CD14-positive monocyte (primary cell): Measurements from ENCODE around the gene MAML3. TPM values are rescaled to one million over a fixed set of nuclear protein-coding genes. Genes with fewer than 3 reads are reported as not detected.

Source experiments
- DNase-seq, 3 donors: peaks; one replicate each; pipeline ENCODE4 v3.0.0-alpha.2; 2011 to 2022
- H2AFZ ChIP-seq: 2 replicates; pipeline ENCODE4 v1.6.0; 2012; ENCODE audit warnings: mild to moderate bottlenecking, low read depth, low read length, inconsistent platforms; ENCODE audit not compliant: insufficient read depth, poor library complexity, severe bottlenecking
- H3K27ac ChIP-seq, 2 donors: 1 replicate in 1 of 2; 2 replicates in 1 of 2; pipeline ENCODE4 v1.5.1; 2012 to 2013; ENCODE audit warnings: low read length in 2 of 2, control low read depth in 1 of 2, inconsistent platforms in 1 of 2, low read depth in 1 of 2, mild to moderate bottlenecking in 1 of 2
- H3K27me3 ChIP-seq, 2 donors: one replicate each; pipeline versions ENCODE4 v1.6.0 to v1.6.1; 2011 to 2013; ENCODE audit warnings: low read length in 2 of 2; ENCODE audit not compliant: control insufficient read depth in 2 of 2, insufficient read depth in 2 of 2
- H3K36me3 ChIP-seq, 2 donors: replicated peaks in 1 of 2; 1 replicate in 1 of 2; 2 replicates in 1 of 2; pipeline versions ENCODE4 v1.5.1 to v1.6.1; 2012 to 2013; ENCODE audit warnings: low read length in 2 of 2, control low read depth in 1 of 2, inconsistent platforms in 1 of 2, mild to moderate bottlenecking in 1 of 2; ENCODE audit not compliant: insufficient read depth in 2 of 2, control insufficient read depth in 1 of 2
- H3K4me1 ChIP-seq, 2 donors: 1 replicate in 1 of 2; 2 replicates in 1 of 2; pipeline versions ENCODE4 v1.5.1 to v1.6.1; 2012 to 2013; ENCODE audit warnings: low read length in 2 of 2, control low read depth in 1 of 2, inconsistent platforms in 1 of 2, mild to moderate bottlenecking in 1 of 2, moderate library complexity in 1 of 2; ENCODE audit not compliant: insufficient read depth in 2 of 2, control insufficient read depth in 1 of 2
- H3K4me2 ChIP-seq: replicated peaks from 2 replicates; pipeline ENCODE3; 2012; ENCODE audit warnings: low read length, moderate library complexity, mild to moderate bottlenecking; ENCODE audit not compliant: poor library complexity, severe bottlenecking; ENCODE audit errors: extremely low read depth
- H3K4me3 ChIP-seq, 3 experiments: fragments of 200-600 bp in 1 of 3; sonication (generic) in 1 of 3; replicated peaks in 1 of 3; 1 replicate in 2 of 3; 2 replicates in 1 of 3; pipeline ENCODE4 v1.5.1; 2011 to 2013; ENCODE audit warnings: low read length in 3 of 3, mild to moderate bottlenecking in 3 of 3, control low read depth in 2 of 3, low read depth in 2 of 3, inconsistent platforms in 1 of 3, moderate library complexity in 1 of 3
- H3K79me2 ChIP-seq: 2 replicates; pipeline ENCODE4 v1.6.0; 2012; ENCODE audit warnings: mild to moderate bottlenecking, control low read depth, inconsistent platforms, low read length, moderate library complexity; ENCODE audit not compliant: insufficient read depth
- H3K9ac ChIP-seq: 2 replicates; pipeline ENCODE4 v1.6.0; 2017; ENCODE audit warnings: low read length, mild to moderate bottlenecking; ENCODE audit not compliant: insufficient read depth, poor library complexity, severe bottlenecking
- H3K9me3 ChIP-seq, 2 donors: replicated peaks in 1 of 2; 1 replicate in 1 of 2; 2 replicates in 1 of 2; pipeline versions ENCODE4 v1.5.1 to v1.6.1; 2012 to 2013; ENCODE audit warnings: low read length in 2 of 2, control low read depth in 1 of 2; ENCODE audit not compliant: control insufficient read depth in 1 of 2, insufficient read depth in 1 of 2
- H4K20me1 ChIP-seq: 2 replicates; pipeline ENCODE4 v1.6.0; 2012; ENCODE audit warnings: mild to moderate bottlenecking, low read length, control low read depth, moderate library complexity; ENCODE audit not compliant: insufficient read depth
- H3K27ac Mint-ChIP-seq, 7 donors: one replicate each; pipeline ENCODE4 v1.8.0; 2020; ENCODE audit warnings: mild to moderate bottlenecking in 7 of 7, mixed read lengths in 7 of 7, moderate library complexity in 6 of 7, inconsistent platforms in 2 of 7
- H3K27me3 Mint-ChIP-seq, 3 donors: one replicate each; pipeline ENCODE4 v1.8.0; 2021 to 2022; ENCODE audit warnings: low read depth in 3 of 3, mild to moderate bottlenecking in 3 of 3, mixed read lengths in 3 of 3, moderate library complexity in 3 of 3, inconsistent platforms in 1 of 3
- H3K36me3 Mint-ChIP-seq, 2 donors: one replicate each; pipeline ENCODE4 v1.8.0; 2020; ENCODE audit warnings: mixed read lengths in 2 of 2, inconsistent platforms in 1 of 2, mild to moderate bottlenecking in 1 of 2
- H3K4me1 Mint-ChIP-seq: one replicate; pipeline ENCODE4 v1.8.0; 2020; ENCODE audit warnings: mild to moderate bottlenecking, mixed read lengths
- H3K4me3 Mint-ChIP-seq, 2 donors: one replicate each; pipeline ENCODE4 v1.8.0; 2020; ENCODE audit warnings: mild to moderate bottlenecking in 2 of 2, mixed read lengths in 2 of 2, moderate library complexity in 1 of 2
- H3K9me3 Mint-ChIP-seq, 7 donors: one replicate each; pipeline ENCODE4 v1.8.0; 2020 to 2022; ENCODE audit warnings: mixed read lengths in 7 of 7, mild to moderate bottlenecking in 6 of 7, moderate library complexity in 6 of 7, inconsistent platforms in 2 of 7
- whole genome bisulfite sequencing: methylation state at CpG from one replicate; pipeline ENCODE4 v1.1.5; 2013; ENCODE audit warnings: missing lambda C conversion rate; ENCODE audit not compliant: insufficient coverage; 5-methylcytosine and 5-hydroxymethylcytosine counted together
- intact Hi-C, 2 donors: fragments of 100-400 bp; cut with micrococcal nuclease; formaldehyde crosslinking; loops; one replicate each; pipeline versions ENCODE4 v1.15.0 to v1.15.1; 2023
- polyA plus RNA-seq, 3 donors: library from polyadenylated mRNA; depleted of rRNA in 1 of 3; unstranded in 2 of 3; stranded (reverse) in 1 of 3; fragments of 300-500 nt in 2 of 3; fragments of >200 nt in 1 of 3; fragmentation: Illumina TruSeq in 2 of 3; gene quantifications; 1 replicate in 2 of 3; 2 replicates in 1 of 3; pipeline ENCODE4 v1.2.3, GENCODE V29; 2012 to 2021
- TF ChIP-seq, protein P1 (sequence below): fragments of 200-600 bp; IDR thresholded peaks from one replicate; pipeline ENCODE4 v1.8.0; 2022; ENCODE audit warnings: antibody characterized with exemption, mild to moderate bottlenecking

Gene MAML3
- polyA plus RNA-seq, 3 donors, result 1.5 to 6.5 (median 2.3) TPM

DNA sequence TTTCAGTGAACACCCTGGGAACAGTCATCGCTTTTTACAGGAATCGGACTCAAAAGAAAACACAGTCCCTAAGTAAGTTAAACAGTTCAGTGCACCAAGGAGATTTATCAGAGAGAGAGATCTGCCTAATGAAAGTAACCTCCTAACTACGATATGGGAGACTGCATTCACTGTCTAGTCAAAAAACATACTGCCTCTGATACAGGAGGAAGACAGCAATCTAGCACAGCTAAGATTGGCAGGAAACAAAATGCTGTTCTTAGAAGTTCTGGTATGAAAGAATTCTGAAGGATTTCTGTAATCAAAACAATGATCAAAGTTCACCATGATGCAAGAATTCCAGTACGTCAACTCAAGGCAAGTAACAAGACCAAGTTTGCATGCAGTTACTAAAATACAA lies 92.8 kb downstream of the MAML3 start:
- intact Hi-C loops, result no loop called here
- TF ChIP-seq, protein P1, sequence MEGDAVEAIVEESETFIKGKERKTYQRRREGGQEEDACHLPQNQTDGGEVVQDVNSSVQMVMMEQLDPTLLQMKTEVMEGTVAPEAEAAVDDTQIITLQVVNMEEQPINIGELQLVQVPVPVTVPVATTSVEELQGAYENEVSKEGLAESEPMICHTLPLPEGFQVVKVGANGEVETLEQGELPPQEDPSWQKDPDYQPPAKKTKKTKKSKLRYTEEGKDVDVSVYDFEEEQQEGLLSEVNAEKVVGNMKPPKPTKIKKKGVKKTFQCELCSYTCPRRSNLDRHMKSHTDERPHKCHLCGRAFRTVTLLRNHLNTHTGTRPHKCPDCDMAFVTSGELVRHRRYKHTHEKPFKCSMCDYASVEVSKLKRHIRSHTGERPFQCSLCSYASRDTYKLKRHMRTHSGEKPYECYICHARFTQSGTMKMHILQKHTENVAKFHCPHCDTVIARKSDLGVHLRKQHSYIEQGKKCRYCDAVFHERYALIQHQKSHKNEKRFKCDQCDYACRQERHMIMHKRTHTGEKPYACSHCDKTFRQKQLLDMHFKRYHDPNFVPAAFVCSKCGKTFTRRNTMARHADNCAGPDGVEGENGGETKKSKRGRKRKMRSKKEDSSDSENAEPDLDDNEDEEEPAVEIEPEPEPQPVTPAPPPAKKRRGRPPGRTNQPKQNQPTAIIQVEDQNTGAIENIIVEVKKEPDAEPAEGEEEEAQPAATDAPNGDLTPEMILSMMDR, result no peak
- Histone ChIP-seq H2AFZ (no peak overlapping the region), H3K4me2 (no peak overlapping the region), H3K36me3 (no peaks in the 10 kb centered on the region), H3K27me3 (no peaks in the 10 kb centered on the region), H3K9me3 (no peaks in the 10 kb centered on the region), H3K9ac (no peak overlapping the region), H4K20me1 (no peaks in the 10 kb centered on the region), H3K79me2 (peaks cover 23% of the 10 kb centered on the region), H3K27ac (no peak overlapping the region), H3K4me3 (no peak overlapping the region), H3K4me1 (peaks cover 14 to 15% of the 10 kb centered on the region in 2 donors)
- Mint-ChIP-seq H3K9me3 (no peaks in the 10 kb centered on the region), H3K27ac (no peak overlapping the region), H3K4me3 (no peak overlapping the region), H3K27me3 (no peaks in the 10 kb centered on the region), H3K4me1 (peaks cover 14% of the 10 kb centered on the region), H3K36me3 (no peaks in the 10 kb centered on the region)
- no peak for DNase-seq
- WGBS, result no CpG with 5 or more reads among the region's 4 CpGs

DNA sequence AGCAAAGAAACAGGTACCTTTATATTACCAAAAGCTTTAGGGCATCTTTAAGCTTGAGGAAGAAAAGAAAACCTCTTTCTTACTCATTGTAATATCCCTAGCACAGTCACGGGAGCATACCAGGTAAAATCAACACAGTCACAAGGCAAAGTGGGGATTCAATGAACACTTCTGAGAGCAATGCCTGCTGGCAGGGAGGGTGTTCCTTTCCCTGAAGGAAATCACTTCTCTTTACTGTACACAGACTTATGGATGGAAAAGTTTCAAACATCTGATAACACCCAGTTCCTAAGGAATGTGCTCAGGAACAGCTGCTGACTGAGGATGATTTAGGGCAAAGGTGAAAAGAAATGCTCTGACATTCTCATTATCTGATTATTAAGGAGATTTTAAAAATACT lies 94.8 kb downstream of the MAML3 start:
- Histone ChIP-seq H2AFZ (no peak overlapping the region), H3K4me1 (peaks cover 20 to 30% of the 10 kb centered on the region in 2 donors), H3K36me3 (no peaks in the 10 kb centered on the region), H3K27me3 (no peaks in the 10 kb centered on the region), H4K20me1 (no peaks in the 10 kb centered on the region), H3K4me2 (no peak overlapping the region), H3K4me3 (no peak overlapping the region), H3K79me2 (peaks cover 39% of the 10 kb centered on the region), H3K27ac (no peak overlapping the region), H3K9ac (no peak overlapping the region), H3K9me3 (no peaks in the 10 kb centered on the region)
- H3K9me3 Mint-ChIP-seq, result no peaks in the 10 kb centered on the region
- TF ChIP-seq, protein P1, result no peak
- H3K36me3 Mint-ChIP-seq, result no peaks in the 10 kb centered on the region
- no peak overlapping the region for H3K27ac Mint-ChIP-seq
- H3K27me3 Mint-ChIP-seq, result no peaks in the 10 kb centered on the region
- no peak overlapping the region for H3K4me3 Mint-ChIP-seq
- H3K4me1 Mint-ChIP-seq, result peaks cover 27% of the 10 kb centered on the region
- no peak for DNase-seq
- intact Hi-C loops, result loop anchor here in 1 of 2 donors (5.0 kb wide), 1 partner anchor 33 kb away; no protein-coding TSS in a partner anchor
- WGBS, result no CpG with 5 or more reads among the region's 1 CpG
